ENCODE measurements around the gene LAMTOR1. TPM values are rescaled to one million over a fixed set of nuclear protein-coding genes. Genes with fewer than 3 reads are reported as not detected.

LAMTOR1 gene
- total RNA-seq, 2 donors from 2014 or later: 128 to 230 TPM

DNA sequence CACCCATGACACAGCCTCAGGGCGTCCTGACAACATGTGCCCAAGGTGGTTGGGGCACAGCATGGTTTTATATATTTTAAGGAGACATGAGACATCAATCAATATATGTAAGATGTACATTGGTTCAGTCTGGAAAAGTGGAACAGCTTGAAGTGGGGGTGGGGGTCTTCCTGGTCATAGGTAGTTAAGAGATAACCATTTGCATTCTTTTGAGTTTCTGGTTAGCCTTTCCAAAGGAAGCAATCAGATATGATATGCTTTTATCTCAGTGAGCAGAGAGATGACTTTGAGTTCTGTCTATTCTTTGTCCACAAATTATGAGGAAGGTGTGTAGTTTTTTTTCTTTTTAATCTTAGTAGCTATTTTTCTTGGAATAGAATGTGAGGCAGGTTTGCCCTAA is 19.5 kb upstream of the LAMTOR1 start:
- no peaks in the 10 kb centered on the region for H3K36me3 ChIP-seq
- WGBS: 81% methylated on average over 1 of the region's 1 CpG
- TF ChIP-seq POLR2AphosphoS5 (IDR thresholded peaks at IDR 0.05): no peak
- no peak for TF ChIP-seq CTCF (IDR thresholded peaks at IDR 0.05)
- no peak for TF ChIP-seq POLR2A (IDR thresholded peaks at IDR 0.05)
- H3K27me3 ChIP-seq (replicated peaks; ENCODE audit: insufficient read depth): no peaks in the 10 kb centered on the region
- intact Hi-C loops (cut with DNase I): no loop called here
- no peak for DNase-seq (ENCODE audit: low spot score)
- no peak overlapping the region for H3K4me3 ChIP-seq
- H3K27ac ChIP-seq: no peak overlapping the region
- no peaks in the 10 kb centered on the region for H3K9me3 ChIP-seq
- no peaks in the 10 kb centered on the region for H3K4me1 ChIP-seq (replicated peaks)

- intact Hi-C loops (cut with DNase I): no loop called here
- no peak overlapping the region for H3K4me3 ChIP-seq
Observed at GRCh38 chr11:72120930-72121329, 17.8 kb upstream of the LAMTOR1 start.

DNA sequence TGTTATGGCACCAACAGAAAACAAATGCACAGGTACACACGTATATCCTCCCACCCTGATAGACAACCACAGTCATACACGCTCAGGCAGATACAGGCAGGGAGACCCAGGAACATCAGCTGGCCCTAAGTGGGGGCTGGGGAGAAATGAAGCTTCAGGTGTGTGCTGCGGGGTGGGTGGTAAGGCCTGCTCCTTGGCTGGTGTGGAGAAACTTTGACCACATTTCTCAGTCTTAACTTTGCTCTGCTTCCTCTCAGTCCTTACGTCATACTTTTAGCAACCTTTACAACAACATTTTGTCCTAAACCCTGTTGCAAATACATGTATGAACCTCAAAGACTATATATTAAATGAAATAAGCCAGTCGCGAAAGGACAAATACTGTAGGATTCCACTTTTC is 16.1 kb upstream of the LAMTOR1 start:
- Histone ChIP-seq H3K4me3 (no peak overlapping the region), H3K27ac (no peak overlapping the region), H3K4me1 (replicated peaks) (no peaks in the 10 kb centered on the region), H3K27me3 (replicated peaks; ENCODE audit: insufficient read depth) (no peaks in the 10 kb centered on the region), H3K9me3 (no peaks in the 10 kb centered on the region), H3K36me3 (no peaks in the 10 kb centered on the region)
- WGBS: 84% methylated on average over 6 of the region's 6 CpGs
- DNase-seq (ENCODE audit: low spot score): no peak
- intact Hi-C loops (cut with DNase I): loop anchor here (10.0 kb wide), 1 partner anchor 316 kb away; the partner anchor contains the start of gene CLPB
- TF ChIP-seq POLR2A (IDR thresholded peaks at IDR 0.05): no peak
- TF ChIP-seq POLR2AphosphoS5 (IDR thresholded peaks at IDR 0.05): no peak
- no peak for TF ChIP-seq CTCF (IDR thresholded peaks at IDR 0.05)

More at GRCh38 chr11:72120930-72121329, 17.8 kb upstream of the LAMTOR1 start:
- Histone ChIP-seq H3K4me1 (replicated peaks) (no peaks in the 10 kb centered on the region), H3K36me3 (no peaks in the 10 kb centered on the region), H3K27ac (no peak overlapping the region), H3K9me3 (no peaks in the 10 kb centered on the region), H3K27me3 (replicated peaks; ENCODE audit: insufficient read depth) (no peaks in the 10 kb centered on the region)
- 78% methylated on average over 2 of the region's 2 CpGs for WGBS
- no peak for DNase-seq (ENCODE audit: low spot score)
- TF ChIP-seq CTCF (IDR thresholded peaks at IDR 0.05) (no peak), POLR2AphosphoS5 (IDR thresholded peaks at IDR 0.05) (no peak), POLR2A (IDR thresholded peaks at IDR 0.05) (no peak)

DNA sequence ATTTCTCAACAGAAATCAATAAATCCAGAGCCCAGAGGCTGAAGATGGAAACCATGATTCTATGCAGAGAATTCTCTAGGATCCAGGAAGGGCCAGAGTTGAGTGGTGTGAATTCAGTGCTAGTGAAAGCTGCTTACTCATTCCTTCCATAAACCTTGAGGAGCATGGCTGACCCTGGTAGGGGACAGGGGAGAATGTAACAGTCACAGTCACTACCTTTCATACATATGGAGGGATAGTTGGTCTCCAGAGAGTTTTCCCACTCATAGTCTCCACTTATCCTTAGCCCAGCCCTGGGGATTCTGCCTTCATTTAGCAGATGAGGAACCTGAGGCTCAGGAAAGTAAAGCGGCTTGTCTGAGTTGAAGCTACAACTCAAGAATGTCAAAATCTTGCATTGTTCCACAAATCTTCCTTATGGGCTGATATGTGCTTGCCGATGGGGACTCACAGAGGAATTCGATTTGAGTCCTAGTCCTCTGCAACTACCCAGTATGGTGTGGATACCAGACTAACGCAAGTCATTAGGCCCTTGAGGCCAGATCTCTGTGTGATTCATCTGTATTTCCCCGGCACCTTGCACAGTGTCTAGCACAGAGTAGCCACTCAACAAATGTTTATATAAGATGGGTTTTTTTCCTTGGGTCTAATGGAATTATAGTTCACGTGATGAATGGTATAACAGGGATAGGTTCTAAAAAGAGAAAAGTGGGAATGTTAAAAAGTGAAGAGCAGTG is 13.1 kb upstream of the LAMTOR1 start:
- Histone ChIP-seq H3K4me3 (no peak overlapping the region), H3K27me3 (replicated peaks; ENCODE audit: insufficient read depth) (no peaks in the 10 kb centered on the region), H3K36me3 (no peaks in the 10 kb centered on the region), H3K27ac (no peak overlapping the region), H3K9me3 (no peaks in the 10 kb centered on the region), H3K4me1 (replicated peaks) (peaks cover 4% of the 10 kb centered on the region)
- TF ChIP-seq POLR2AphosphoS5 (IDR thresholded peaks at IDR 0.05) (no peak), POLR2A (IDR thresholded peaks at IDR 0.05) (no peak), CTCF (IDR thresholded peaks at IDR 0.05) (no peak)
- intact Hi-C loops (cut with DNase I): loop anchor here (10.0 kb wide), 1 partner anchor 319 kb away; the partner anchor contains the start of gene CLPB
- 95% methylated on average over 6 of the region's 6 CpGs for WGBS
- no peak for DNase-seq (ENCODE audit: low spot score)

DNA sequence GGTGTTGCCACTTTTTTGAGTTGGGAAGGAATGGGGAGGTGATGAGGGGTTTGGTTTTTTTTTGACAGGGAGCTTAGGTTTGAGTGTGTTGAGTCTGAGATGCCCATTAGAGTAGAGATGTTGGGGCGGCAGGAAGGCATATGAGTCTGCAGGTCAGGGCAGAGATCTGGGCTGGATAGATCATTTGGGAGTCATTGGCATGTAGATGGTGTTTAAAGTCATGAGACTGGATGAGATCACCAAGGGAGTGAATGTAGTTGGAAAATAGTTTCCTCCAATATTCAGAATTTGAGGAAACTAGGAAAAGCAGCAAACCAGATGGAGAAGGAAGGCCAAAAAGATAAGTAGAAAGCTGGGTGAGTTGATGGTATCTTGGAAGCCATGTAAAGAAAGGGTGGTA is 11.5 kb upstream of the LAMTOR1 start:
- Histone ChIP-seq H3K9me3 (no peaks in the 10 kb centered on the region), H3K27me3 (replicated peaks; ENCODE audit: insufficient read depth) (no peaks in the 10 kb centered on the region), H3K4me3 (no peak overlapping the region), H3K36me3 (no peaks in the 10 kb centered on the region), H3K4me1 (replicated peaks) (peaks cover 4% of the 10 kb centered on the region), H3K27ac (no peak overlapping the region)
- WGBS: 100% methylated on average over 1 of the region's 1 CpG
- TF ChIP-seq CTCF (IDR thresholded peaks at IDR 0.05): no peak
- TF ChIP-seq POLR2A (IDR thresholded peaks at IDR 0.05): no peak
- TF ChIP-seq POLR2AphosphoS5 (IDR thresholded peaks at IDR 0.05): no peak
- no peak for DNase-seq (ENCODE audit: low spot score)
- intact Hi-C loops (cut with DNase I): loop anchor here (10.0 kb wide), 1 partner anchor 320 kb away; the partner anchor contains the start of gene CLPB

Data from prostate gland (tissue), 2 donors.